ENCODE data around the gene RBM33.

DNA sequence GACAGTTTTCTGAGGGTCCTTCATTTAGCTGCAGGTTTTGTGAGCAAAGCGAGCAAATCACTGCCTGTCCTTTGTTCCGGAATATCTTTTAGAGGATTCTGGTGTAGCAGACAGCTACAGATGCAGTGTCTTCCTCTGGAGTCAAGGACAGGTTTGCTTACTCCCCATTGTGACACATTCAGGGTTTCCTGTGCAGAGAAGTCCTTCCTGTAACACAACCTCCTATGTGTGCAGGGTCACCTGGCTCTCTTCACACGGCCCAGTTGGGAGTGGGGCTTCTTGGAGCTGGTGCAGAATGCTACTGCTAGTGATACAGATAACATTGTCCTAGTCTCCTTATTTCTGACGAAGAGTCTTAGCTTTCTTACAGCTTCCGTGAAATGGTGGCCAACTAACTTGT is 47.9 kb downstream of the RBM33 start:
- TF ChIP-seq, protein P1, sequence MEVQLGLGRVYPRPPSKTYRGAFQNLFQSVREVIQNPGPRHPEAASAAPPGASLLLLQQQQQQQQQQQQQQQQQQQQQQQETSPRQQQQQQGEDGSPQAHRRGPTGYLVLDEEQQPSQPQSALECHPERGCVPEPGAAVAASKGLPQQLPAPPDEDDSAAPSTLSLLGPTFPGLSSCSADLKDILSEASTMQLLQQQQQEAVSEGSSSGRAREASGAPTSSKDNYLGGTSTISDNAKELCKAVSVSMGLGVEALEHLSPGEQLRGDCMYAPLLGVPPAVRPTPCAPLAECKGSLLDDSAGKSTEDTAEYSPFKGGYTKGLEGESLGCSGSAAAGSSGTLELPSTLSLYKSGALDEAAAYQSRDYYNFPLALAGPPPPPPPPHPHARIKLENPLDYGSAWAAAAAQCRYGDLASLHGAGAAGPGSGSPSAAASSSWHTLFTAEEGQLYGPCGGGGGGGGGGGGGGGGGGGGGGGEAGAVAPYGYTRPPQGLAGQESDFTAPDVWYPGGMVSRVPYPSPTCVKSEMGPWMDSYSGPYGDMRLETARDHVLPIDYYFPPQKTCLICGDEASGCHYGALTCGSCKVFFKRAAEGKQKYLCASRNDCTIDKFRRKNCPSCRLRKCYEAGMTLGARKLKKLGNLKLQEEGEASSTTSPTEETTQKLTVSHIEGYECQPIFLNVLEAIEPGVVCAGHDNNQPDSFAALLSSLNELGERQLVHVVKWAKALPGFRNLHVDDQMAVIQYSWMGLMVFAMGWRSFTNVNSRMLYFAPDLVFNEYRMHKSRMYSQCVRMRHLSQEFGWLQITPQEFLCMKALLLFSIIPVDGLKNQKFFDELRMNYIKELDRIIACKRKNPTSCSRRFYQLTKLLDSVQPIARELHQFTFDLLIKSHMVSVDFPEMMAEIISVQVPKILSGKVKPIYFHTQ (CRISPR knock-in tag; IDR thresholded peaks at IDR 0.05) = no peak
- TF ChIP-seq, protein P2, sequence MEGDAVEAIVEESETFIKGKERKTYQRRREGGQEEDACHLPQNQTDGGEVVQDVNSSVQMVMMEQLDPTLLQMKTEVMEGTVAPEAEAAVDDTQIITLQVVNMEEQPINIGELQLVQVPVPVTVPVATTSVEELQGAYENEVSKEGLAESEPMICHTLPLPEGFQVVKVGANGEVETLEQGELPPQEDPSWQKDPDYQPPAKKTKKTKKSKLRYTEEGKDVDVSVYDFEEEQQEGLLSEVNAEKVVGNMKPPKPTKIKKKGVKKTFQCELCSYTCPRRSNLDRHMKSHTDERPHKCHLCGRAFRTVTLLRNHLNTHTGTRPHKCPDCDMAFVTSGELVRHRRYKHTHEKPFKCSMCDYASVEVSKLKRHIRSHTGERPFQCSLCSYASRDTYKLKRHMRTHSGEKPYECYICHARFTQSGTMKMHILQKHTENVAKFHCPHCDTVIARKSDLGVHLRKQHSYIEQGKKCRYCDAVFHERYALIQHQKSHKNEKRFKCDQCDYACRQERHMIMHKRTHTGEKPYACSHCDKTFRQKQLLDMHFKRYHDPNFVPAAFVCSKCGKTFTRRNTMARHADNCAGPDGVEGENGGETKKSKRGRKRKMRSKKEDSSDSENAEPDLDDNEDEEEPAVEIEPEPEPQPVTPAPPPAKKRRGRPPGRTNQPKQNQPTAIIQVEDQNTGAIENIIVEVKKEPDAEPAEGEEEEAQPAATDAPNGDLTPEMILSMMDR (IDR thresholded peaks at IDR 0.05) = no peak
- no peak for TF ChIP-seq ZNF138 (CRISPR knock-in tag; conservative IDR thresholded peaks at IDR 0.05)
- no peak for TF ChIP-seq FOXP1 (CRISPR knock-in tag; IDR thresholded peaks at IDR 0.05; ENCODE audit: borderline replicate concordance)
- TF ChIP-seq ZNF416 (CRISPR knock-in tag; IDR thresholded peaks at IDR 0.05) = no peak
- no peak for TF ChIP-seq ELF4 (CRISPR knock-in tag; IDR thresholded peaks at IDR 0.05; ENCODE audit: low read depth)
- TF ChIP-seq, protein P3, sequence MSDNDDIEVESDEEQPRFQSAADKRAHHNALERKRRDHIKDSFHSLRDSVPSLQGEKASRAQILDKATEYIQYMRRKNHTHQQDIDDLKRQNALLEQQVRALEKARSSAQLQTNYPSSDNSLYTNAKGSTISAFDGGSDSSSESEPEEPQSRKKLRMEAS (CRISPR knock-in tag; IDR thresholded peaks at IDR 0.05) = no peak
- no peak for TF ChIP-seq SP1 (CRISPR knock-in tag; conservative IDR thresholded peaks at IDR 0.05)

Data from WTC11 (cell line).